Adrenal gland (tissue), 5 donors: Measurements from ENCODE around the gene RAB6B.

Experiments
- POLR2A ChIP-seq, 2 donors: fragments of 450-650 bp; IDR thresholded peaks; one replicate each; pipeline ENCODE4 v1.6.1; 2017; ENCODE audit warnings: antibody characterized with exemption in 2 of 2, mild to moderate bottlenecking in 2 of 2, moderate library complexity in 1 of 2
- TF ChIP-seq, protein P1 (sequence below), 6 experiments: fragments of 450-650 bp in 4 of 6; fragments of 200-600 bp in 2 of 6; sonication (generic) in 1 of 6; IDR thresholded peaks; 1 replicate in 5 of 6; 2 replicates in 1 of 6; pipeline versions ENCODE4 v1.5.1 to v1.8.0; 2016 to 2021; ENCODE audit warnings: antibody characterized with exemption in 6 of 6, mild to moderate bottlenecking in 2 of 6, moderate library complexity in 1 of 6
- donor health status: DM: no; HTN: no; CAD: no.

DNA sequence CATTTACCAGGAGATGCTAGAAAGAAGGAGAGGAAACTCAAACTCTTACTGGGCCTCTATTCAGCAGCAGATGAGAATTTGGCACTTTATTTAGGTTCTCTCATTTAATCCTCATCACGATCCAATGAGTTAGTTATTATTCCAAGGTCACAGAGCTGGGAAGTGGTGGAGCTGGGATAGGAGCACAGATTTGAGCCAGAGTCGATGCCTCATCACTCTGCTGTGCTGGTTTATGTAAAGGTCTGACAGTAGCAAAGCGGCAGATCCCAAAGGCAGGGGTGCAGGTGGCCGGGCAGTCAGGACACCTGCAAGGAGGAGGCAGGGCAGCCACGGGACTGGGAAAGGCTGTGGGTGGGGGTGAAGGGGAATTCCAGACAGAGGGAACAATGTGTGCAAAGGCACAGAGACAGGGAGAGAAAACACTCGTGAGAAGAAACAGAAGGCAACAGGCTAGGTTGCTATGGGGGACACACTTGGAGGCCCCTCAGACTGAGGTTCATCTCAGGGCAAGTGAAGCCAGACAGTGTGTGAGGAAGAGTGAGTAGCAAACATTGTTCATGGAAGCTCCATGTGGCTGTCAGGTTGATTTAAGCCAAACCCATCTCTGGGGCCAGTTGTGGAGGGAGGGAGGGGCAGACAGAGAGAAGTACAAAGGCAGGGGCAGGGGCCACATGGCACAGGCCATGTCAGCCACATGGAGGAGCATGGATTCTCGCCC, 26.8 kb downstream of the RAB6B start:
- TF ChIP-seq, protein P1, sequence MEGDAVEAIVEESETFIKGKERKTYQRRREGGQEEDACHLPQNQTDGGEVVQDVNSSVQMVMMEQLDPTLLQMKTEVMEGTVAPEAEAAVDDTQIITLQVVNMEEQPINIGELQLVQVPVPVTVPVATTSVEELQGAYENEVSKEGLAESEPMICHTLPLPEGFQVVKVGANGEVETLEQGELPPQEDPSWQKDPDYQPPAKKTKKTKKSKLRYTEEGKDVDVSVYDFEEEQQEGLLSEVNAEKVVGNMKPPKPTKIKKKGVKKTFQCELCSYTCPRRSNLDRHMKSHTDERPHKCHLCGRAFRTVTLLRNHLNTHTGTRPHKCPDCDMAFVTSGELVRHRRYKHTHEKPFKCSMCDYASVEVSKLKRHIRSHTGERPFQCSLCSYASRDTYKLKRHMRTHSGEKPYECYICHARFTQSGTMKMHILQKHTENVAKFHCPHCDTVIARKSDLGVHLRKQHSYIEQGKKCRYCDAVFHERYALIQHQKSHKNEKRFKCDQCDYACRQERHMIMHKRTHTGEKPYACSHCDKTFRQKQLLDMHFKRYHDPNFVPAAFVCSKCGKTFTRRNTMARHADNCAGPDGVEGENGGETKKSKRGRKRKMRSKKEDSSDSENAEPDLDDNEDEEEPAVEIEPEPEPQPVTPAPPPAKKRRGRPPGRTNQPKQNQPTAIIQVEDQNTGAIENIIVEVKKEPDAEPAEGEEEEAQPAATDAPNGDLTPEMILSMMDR (IDR thresholded peaks at IDR 0.05), result no peak
- TF ChIP-seq POLR2A (IDR thresholded peaks at IDR 0.05), result no peak
